GM12878 (cell line): ENCODE measurements around the gene BMERB1. TPM values are rescaled to one million over a fixed set of nuclear protein-coding genes. Genes with fewer than 3 reads are reported as not detected.

Experiments
- ATAC-seq: fragments of 200-7000 bp; cut with Tn5 transposase; 3 replicates; pipeline ENCODE4 v1.9.1; 2020; ENCODE audit warnings: mild to moderate bottlenecking, moderate library complexity
- BruUV-seq: library from RNA; stranded (reverse); fragments of 400-500 nt; replicated peaks from 2 replicates; lab custom pipeline; 2021; lab: Mats Ljungman, UMichigan
- CTCF ChIA-PET: fragments of 300-600 bp; sonication (Branson Sonifier 250); formaldehyde crosslinking; extraction: SDS; loops from one replicate; lab custom pipeline; 2021; ENCODE audit warnings: inconsistent platforms; lab: Yijun Ruan, JAX
- POLR2A ChIA-PET: fragments of 350-600 bp; formaldehyde crosslinking; extraction: SDS; loops from one replicate; lab custom pipeline; 2021; ENCODE audit warnings: inconsistent platforms; lab: Charles Lee
- RAD21 ChIA-PET: fragments of 300-600 bp; sonication (Branson Sonifier 250); formaldehyde crosslinking; loops from one replicate; lab custom pipeline; 2023; ENCODE audit warnings: antibody characterized with exemption; ENCODE audit not compliant: unreplicated experiment; lab: Charles Lee
- SMC1A ChIA-PET: fragments of 300-600 bp; sonication (Branson Sonifier 250); formaldehyde crosslinking; loops from one replicate; lab custom pipeline; 2023; ENCODE audit not compliant: unreplicated experiment, uncharacterized antibody; lab: Charles Lee
- DNase-seq: peaks from one replicate; pipeline ENCODE4 v3.0.0-alpha.2; 2011; ENCODE audit warnings: low read depth, low spot score
- FAIRE-seq: peaks from 3 replicates; lab custom pipeline; 2011; peaks lifted over from hg19 to GRCh38; lab: Jason Lieb, UNC
- H2AFZ ChIP-seq: 2 replicates; pipeline ENCODE4 v1.6.0; 2011; ENCODE audit warnings: low read depth, low read length, control low read depth; ENCODE audit not compliant: control insufficient read depth
- H3K27ac ChIP-seq: 2 replicates; pipeline ENCODE4 v1.5.1; 2011; ENCODE audit warnings: control low read depth; ENCODE audit not compliant: control insufficient read depth, insufficient read depth
- H3K27me3 ChIP-seq, 2 experiments: replicated peaks in 1 of 2; 2 replicates each; pipeline versions ENCODE4 v1.6.0 to v1.6.1; 2011; ENCODE audit warnings: low read length in 1 of 2; ENCODE audit not compliant: control insufficient read depth in 2 of 2, insufficient read depth in 2 of 2
- H3K36me3 ChIP-seq, 2 experiments: 2 replicates each; pipeline ENCODE4 v1.5.1; 2011; ENCODE audit warnings: low read length in 1 of 2; ENCODE audit not compliant: control insufficient read depth in 2 of 2, insufficient read depth in 2 of 2
- H3K4me1 ChIP-seq: 2 replicates; pipeline ENCODE4 v1.6.1; 2011; ENCODE audit warnings: mild to moderate bottlenecking, low read length, moderate library complexity, mixed read lengths; ENCODE audit not compliant: control insufficient read depth, insufficient read depth
- H3K4me2 ChIP-seq: 2 replicates; pipeline ENCODE4 v1.6.0; 2011; ENCODE audit warnings: control low read depth; ENCODE audit not compliant: control insufficient read depth, insufficient read depth
- H3K4me3 ChIP-seq: fragments of 200-600 bp; sonication (generic); 2 replicates; pipeline ENCODE4 v1.5.1; 2016
- H3K79me2 ChIP-seq: 2 replicates; pipeline ENCODE4 v1.6.0; 2011; ENCODE audit warnings: low read length; ENCODE audit not compliant: control insufficient read depth, insufficient read depth
- H3K9ac ChIP-seq: 2 replicates; pipeline ENCODE4 v1.8.0; 2011; ENCODE audit warnings: low read length, control low read depth, mixed read lengths; ENCODE audit not compliant: control insufficient read depth, insufficient read depth
- H3K9me3 ChIP-seq: replicated peaks from 3 replicates; pipeline ENCODE4 v1.5.1; 2011; ENCODE audit warnings: mild to moderate bottlenecking, low read length; ENCODE audit not compliant: control insufficient read depth, insufficient read depth
- H4K20me1 ChIP-seq: 2 replicates; pipeline ENCODE4 v1.6.0; 2011; ENCODE audit not compliant: control insufficient read depth, insufficient read depth
- IKZF1 ChIP-seq: fragments of 450-650 bp; conservative IDR thresholded peaks from 2 replicates; pipeline ENCODE4 v1.6.1; 2017; ENCODE audit warnings: antibody characterized with exemption, mild to moderate bottlenecking
- PRDM15 ChIP-seq: fragments of 450-650 bp; formaldehyde crosslinking; IDR thresholded peaks from 2 replicates; pipeline ENCODE4 v1.4.0; 2020; ENCODE audit warnings: mild to moderate bottlenecking, moderate library complexity
- RB1 ChIP-seq: fragments of 450-650 bp; formaldehyde crosslinking; IDR thresholded peaks from 2 replicates; pipeline ENCODE4 v1.6.1; 2017; ENCODE audit warnings: mild to moderate bottlenecking, borderline replicate concordance
- WGBS: methylation state at CpG from one replicate; pipeline ENCODE4 v1.1.6; 2016; ENCODE audit warnings: low lambda C conversion rate; ENCODE audit not compliant: insufficient replicate concordance, insufficient coverage; ENCODE audit errors: missing lambda C conversion rate; 5-methylcytosine and 5-hydroxymethylcytosine counted together
- in situ Hi-C: fragments of 300-500 bp; cut with MboI; formaldehyde crosslinking; loops from 9 replicates; pipeline ENCODE4 v1.14.3; 2018; ENCODE audit warnings: mixed read lengths
- intact Hi-C: fragments of 100-400 bp; cut with micrococcal nuclease; formaldehyde crosslinking; loops from one replicate; pipeline ENCODE4 v1.14.2; 2022; ENCODE audit not compliant: unreplicated experiment
- polyA plus RNA-seq, 11 experiments: library from polyadenylated mRNA; depleted of rRNA in 4 of 11; unstranded in 6 of 11; stranded (reverse) in 5 of 11; fragments of >200 nt; fragmentation: Nextera tagmentation in 4 of 11; fragmentation: Illumina TruSeq in 1 of 11; extraction: Ambion mirVana in 4 of 11; extraction: Trizol in 1 of 11; gene quantifications; 1 replicate in 1 of 11; 2 replicates in 10 of 11; pipeline versions ENCODE4 v1.2.1 to v1.2.3, GENCODE V29; 2011 to 2016; ENCODE audit warnings: inconsistent platforms in 2 of 11, missing spikeins in 2 of 11, low read depth in 1 of 11
- total RNA-seq, 4 experiments: library from RNA; depleted of rRNA in 3 of 4; stranded (reverse); fragments of >200 nt in 3 of 4; fragmentation: Illumina TruSeq in 1 of 4; extraction: Trizol in 1 of 4; gene quantifications; 2 replicates each; pipeline versions ENCODE4 v1.2.1 to v1.2.3, GENCODE V29; 2013 to 2021
- TF ChIP-seq, protein P1 (sequence below): IDR thresholded peaks from 2 replicates; pipeline ENCODE4 v1.6.1; 2012; ENCODE audit warnings: mild to moderate bottlenecking, low read depth, low read length

The BMERB1 gene
- total and polyA plus RNA-seq, 10 of the 15 experiments (the other 5 are each of a cell fraction or from before 2014, with no cell fraction given), result 0.05 to 0.68 (median 0.34) TPM

- no peaks in the 10 kb centered on the region for H3K79me2 ChIP-seq
- no peaks in the 10 kb centered on the region for H3K27me3 ChIP-seq
- TF ChIP-seq IKZF1 (no peak), RB1 (no peak), PRDM15 (CRISPR knock-in tag) (no peak)
- TF ChIP-seq, protein P1, sequence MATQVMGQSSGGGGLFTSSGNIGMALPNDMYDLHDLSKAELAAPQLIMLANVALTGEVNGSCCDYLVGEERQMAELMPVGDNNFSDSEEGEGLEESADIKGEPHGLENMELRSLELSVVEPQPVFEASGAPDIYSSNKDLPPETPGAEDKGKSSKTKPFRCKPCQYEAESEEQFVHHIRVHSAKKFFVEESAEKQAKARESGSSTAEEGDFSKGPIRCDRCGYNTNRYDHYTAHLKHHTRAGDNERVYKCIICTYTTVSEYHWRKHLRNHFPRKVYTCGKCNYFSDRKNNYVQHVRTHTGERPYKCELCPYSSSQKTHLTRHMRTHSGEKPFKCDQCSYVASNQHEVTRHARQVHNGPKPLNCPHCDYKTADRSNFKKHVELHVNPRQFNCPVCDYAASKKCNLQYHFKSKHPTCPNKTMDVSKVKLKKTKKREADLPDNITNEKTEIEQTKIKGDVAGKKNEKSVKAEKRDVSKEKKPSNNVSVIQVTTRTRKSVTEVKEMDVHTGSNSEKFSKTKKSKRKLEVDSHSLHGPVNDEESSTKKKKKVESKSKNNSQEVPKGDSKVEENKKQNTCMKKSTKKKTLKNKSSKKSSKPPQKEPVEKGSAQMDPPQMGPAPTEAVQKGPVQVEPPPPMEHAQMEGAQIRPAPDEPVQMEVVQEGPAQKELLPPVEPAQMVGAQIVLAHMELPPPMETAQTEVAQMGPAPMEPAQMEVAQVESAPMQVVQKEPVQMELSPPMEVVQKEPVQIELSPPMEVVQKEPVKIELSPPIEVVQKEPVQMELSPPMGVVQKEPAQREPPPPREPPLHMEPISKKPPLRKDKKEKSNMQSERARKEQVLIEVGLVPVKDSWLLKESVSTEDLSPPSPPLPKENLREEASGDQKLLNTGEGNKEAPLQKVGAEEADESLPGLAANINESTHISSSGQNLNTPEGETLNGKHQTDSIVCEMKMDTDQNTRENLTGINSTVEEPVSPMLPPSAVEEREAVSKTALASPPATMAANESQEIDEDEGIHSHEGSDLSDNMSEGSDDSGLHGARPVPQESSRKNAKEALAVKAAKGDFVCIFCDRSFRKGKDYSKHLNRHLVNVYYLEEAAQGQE, result peak; percentile 57; the same call in 1 of the 2 replicates
- ATAC-seq (no peak), DNase-seq (no peak), FAIRE-seq (no peak)
- ChIA-PET CTCF (interaction anchor here (0.6 kb wide), 1 partner anchor 330 kb away, joined by 3 read pairs; no protein-coding TSS in a partner anchor), POLR2A (no interaction called here), SMC1A (no interaction called here), RAD21 (no interaction called here)
- no peak overlapping the region for H2AFZ ChIP-seq
- H3K4me3 ChIP-seq, result no peak overlapping the region
- H3K9me3 ChIP-seq, result no peaks in the 10 kb centered on the region
- no peaks in the 10 kb centered on the region for H3K4me1 ChIP-seq
- in situ Hi-C loops (no loop called here), intact Hi-C loops (no loop called here)
- peaks cover 33 to 49% of the 10 kb centered on the region in 2 experiments for H3K36me3 ChIP-seq
- BruUV-seq, result no TSS peak
- WGBS, result 90% methylated on average over 9 of the region's 9 CpGs
- no peaks in the 10 kb centered on the region for H4K20me1 ChIP-seq
- H3K27ac ChIP-seq, result no peak overlapping the region
- no peak overlapping the region for H3K4me2 ChIP-seq
- H3K9ac ChIP-seq, result no peak overlapping the region
Observed at GRCh38 chr16:15601212-15601879, 167.0 kb downstream of the BMERB1 start.
